Measurements from ENCODE around the gene MAGEA12.

DNA sequence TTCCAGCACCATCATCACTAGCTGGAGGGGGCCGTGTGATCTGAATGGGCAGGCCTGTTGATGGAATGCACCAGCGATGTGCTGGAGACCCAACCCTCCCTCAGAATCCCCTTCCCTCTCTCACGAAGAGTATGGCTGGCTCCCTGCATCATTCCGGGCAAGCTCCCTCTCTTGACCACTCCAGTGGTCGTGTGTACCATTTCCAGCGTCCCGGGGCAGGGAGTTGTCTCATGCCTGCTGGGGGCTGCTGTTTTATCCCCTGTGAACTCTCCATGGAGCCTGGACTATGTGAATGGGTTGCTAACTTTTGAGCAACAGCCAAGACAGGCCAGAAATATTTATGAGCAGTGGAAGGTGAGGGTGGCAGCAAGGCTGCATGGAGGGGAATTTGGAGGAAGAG is 8.1 kb upstream of the MAGEA12 start:
- TF ChIP-seq RAD21 (conservative IDR thresholded peaks at IDR 0.05 in 1 of 2, IDR thresholded peaks at IDR 0.05 in 1 of 2) (no peak), RFX5 (IDR thresholded peaks at IDR 0.05) (no peak), CTCF (IDR thresholded peaks at IDR 0.05) (no peak), MAX (IDR thresholded peaks at IDR 0.05) (no peak), POLR2A (IDR thresholded peaks at IDR 0.05; ENCODE audit: low read length) (no peak), MAFK (IDR thresholded peaks at IDR 0.05; ENCODE audit: partially characterized antibody) (no peak)
